Measurements from ENCODE around the gene PPFIA3.

DNA sequence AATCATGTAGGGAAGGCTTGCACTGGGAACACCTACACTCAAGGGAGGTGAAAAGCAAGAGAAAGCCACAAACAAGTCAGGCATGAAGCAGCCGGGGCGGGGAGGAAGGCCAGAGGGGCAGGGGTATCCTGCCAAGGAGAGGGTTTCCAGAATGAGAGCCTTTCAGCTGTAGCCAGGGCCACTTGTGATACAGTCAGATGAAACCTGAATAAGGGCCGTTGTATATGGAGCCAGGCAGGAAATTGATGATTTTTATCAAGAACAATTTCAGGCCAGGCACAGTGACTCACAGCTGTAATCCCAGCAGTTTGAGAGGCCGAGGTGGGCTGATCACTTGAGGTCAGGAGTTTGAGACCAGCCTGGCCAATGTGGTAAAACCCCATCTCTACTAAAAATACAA lies 42.6 kb downstream of the PPFIA3 start:
- TF ChIP-seq, protein P1, sequence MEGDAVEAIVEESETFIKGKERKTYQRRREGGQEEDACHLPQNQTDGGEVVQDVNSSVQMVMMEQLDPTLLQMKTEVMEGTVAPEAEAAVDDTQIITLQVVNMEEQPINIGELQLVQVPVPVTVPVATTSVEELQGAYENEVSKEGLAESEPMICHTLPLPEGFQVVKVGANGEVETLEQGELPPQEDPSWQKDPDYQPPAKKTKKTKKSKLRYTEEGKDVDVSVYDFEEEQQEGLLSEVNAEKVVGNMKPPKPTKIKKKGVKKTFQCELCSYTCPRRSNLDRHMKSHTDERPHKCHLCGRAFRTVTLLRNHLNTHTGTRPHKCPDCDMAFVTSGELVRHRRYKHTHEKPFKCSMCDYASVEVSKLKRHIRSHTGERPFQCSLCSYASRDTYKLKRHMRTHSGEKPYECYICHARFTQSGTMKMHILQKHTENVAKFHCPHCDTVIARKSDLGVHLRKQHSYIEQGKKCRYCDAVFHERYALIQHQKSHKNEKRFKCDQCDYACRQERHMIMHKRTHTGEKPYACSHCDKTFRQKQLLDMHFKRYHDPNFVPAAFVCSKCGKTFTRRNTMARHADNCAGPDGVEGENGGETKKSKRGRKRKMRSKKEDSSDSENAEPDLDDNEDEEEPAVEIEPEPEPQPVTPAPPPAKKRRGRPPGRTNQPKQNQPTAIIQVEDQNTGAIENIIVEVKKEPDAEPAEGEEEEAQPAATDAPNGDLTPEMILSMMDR (conservative IDR thresholded peaks at IDR 0.05; ENCODE audit: low read depth, low read length): no peak
- TF ChIP-seq MXI1 (IDR thresholded peaks at IDR 0.05; ENCODE audit: borderline replicate concordance, low read depth, low read length) (no peak), MAFK (IDR thresholded peaks at IDR 0.05; ENCODE audit: low read depth, low read length) (no peak), RFX5 (IDR thresholded peaks at IDR 0.05; ENCODE audit: low read depth, low read length) (no peak), POLR2A (IDR thresholded peaks at IDR 0.05; ENCODE audit: low read depth, low read length) (no peak), RAD21 (IDR thresholded peaks at IDR 0.05; ENCODE audit: low read length) (no peak)
- TF ChIP-seq, protein P2, sequence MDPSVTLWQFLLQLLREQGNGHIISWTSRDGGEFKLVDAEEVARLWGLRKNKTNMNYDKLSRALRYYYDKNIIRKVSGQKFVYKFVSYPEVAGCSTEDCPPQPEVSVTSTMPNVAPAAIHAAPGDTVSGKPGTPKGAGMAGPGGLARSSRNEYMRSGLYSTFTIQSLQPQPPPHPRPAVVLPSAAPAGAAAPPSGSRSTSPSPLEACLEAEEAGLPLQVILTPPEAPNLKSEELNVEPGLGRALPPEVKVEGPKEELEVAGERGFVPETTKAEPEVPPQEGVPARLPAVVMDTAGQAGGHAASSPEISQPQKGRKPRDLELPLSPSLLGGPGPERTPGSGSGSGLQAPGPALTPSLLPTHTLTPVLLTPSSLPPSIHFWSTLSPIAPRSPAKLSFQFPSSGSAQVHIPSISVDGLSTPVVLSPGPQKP (IDR thresholded peaks at IDR 0.05; ENCODE audit: borderline replicate concordance, low read depth, low read length): no peak
